Measurements from ENCODE around the gene CEBPE. TPM values are rescaled to one million over a fixed set of nuclear protein-coding genes. Genes with fewer than 3 reads are reported as not detected.

Gene CEBPE
- total RNA-seq, 2 donors from 2014 or later, result not detected

- no peak for ATAC-seq
- 80 to 100% methylated on average over 1 of the region's 1 CpG for WGBS, 2 donors
- intact Hi-C loops (cut with DNase I), result no loop called here
Measured at GRCh38 chr14:23086565-23086964, 32.5 kb downstream of the CEBPE start.

GRCh38 chr14:23085458-23085857 is 33.6 kb downstream of the CEBPE start:
- H3K36me3 ChIP-seq (replicated peaks in 1 of 2; ENCODE audit: insufficient read depth in 1 of 2, low read depth in 2 of 2), result peaks cover 0 to 40% of the 10 kb centered on the region in 2 donors
- 67 to 72% methylated on average over 3 of the region's 3 CpGs for WGBS, 2 donors

More at GRCh38 chr14:23086565-23086964, 32.5 kb downstream of the CEBPE start:
- Histone ChIP-seq H3K4me3 (no peak overlapping the region), H3K36me3 (replicated peaks in 1 of 2; ENCODE audit: insufficient read depth in 1 of 2, low read depth in 2 of 2) (peaks cover 0 to 33% of the 10 kb centered on the region in 2 donors), H3K27me3 (no peaks in the 10 kb centered on the region), H3K27ac (no peak overlapping the region), H3K4me1 (peaks cover 7% of the 10 kb centered on the region), H3K9me3 (no peaks in the 10 kb centered on the region)
- TF ChIP-seq CTCF (IDR thresholded peaks at IDR 0.05) (no peak), POLR2A (IDR thresholded peaks at IDR 0.05) (no peak)
- DNase-seq, result no peak

GRCh38 chr14:23080474-23080873 is 38.6 kb downstream of the CEBPE start:
- 74 to 92% methylated on average over 1 of the region's 1 CpG for WGBS, 2 donors
- intact Hi-C loops (cut with DNase I), result no loop called here
- Histone ChIP-seq H3K4me3 (no peak overlapping the region), H3K9me3 (no peaks in the 10 kb centered on the region), H3K4me1 (no peaks in the 10 kb centered on the region), H3K27ac (no peak overlapping the region), H3K27me3 (no peaks in the 10 kb centered on the region), H3K36me3 (replicated peaks in 1 of 2; ENCODE audit: insufficient read depth in 1 of 2, low read depth in 2 of 2) (peaks cover 11 to 54% of the 10 kb centered on the region in 2 donors)
- ATAC-seq (no peak), DNase-seq (no peak)
- TF ChIP-seq POLR2A (IDR thresholded peaks at IDR 0.05) (no peak), CTCF (IDR thresholded peaks at IDR 0.05) (no peak)

More at GRCh38 chr14:23085458-23085857, 33.6 kb downstream of the CEBPE start:
- Histone ChIP-seq H3K9me3 (no peaks in the 10 kb centered on the region), H3K4me1 (peaks cover 7% of the 10 kb centered on the region), H3K4me3 (no peak overlapping the region), H3K27me3 (no peaks in the 10 kb centered on the region), H3K27ac (no peak overlapping the region)
- intact Hi-C loops (cut with DNase I), result no loop called here
- TF ChIP-seq POLR2A (IDR thresholded peaks at IDR 0.05), result no peak
- ATAC-seq (no peak), DNase-seq (no peak)

GRCh38 chr14:23079716-23080115 is 39.3 kb downstream of the CEBPE start:
- Histone ChIP-seq H3K4me3 (no peak overlapping the region), H3K27me3 (no peaks in the 10 kb centered on the region), H3K36me3 (replicated peaks in 1 of 2; ENCODE audit: insufficient read depth in 1 of 2, low read depth in 2 of 2) (peaks cover 11 to 55% of the 10 kb centered on the region in 2 donors), H3K27ac (no peak overlapping the region), H3K4me1 (no peaks in the 10 kb centered on the region), H3K9me3 (no peaks in the 10 kb centered on the region)
- 83 to 95% methylated on average over 2 of the region's 2 CpGs for WGBS, 2 donors
- no peak for DNase-seq
- intact Hi-C loops (cut with DNase I), result no loop called here
- no peak for TF ChIP-seq POLR2A (IDR thresholded peaks at IDR 0.05)
- no peak for TF ChIP-seq CTCF (IDR thresholded peaks at IDR 0.05)
- no peak for ATAC-seq

- peaks cover 11 to 55% of the 10 kb centered on the region in 2 donors for H3K36me3 ChIP-seq (replicated peaks in 1 of 2; ENCODE audit: insufficient read depth in 1 of 2, low read depth in 2 of 2)
- intact Hi-C loops (cut with DNase I), result no loop called here
- peak overlapping the region in 2 of 4 donors; percentile 16 to 38 for H3K27ac ChIP-seq
- no peaks in the 10 kb centered on the region for H3K4me1 ChIP-seq
- WGBS, 2 donors, result 45 to 49% methylated on average over 2 of the region's 2 CpGs
- H3K4me3 ChIP-seq, result no peak overlapping the region
- DNase-seq, result peak in 2 of 4 donors; percentile 40 to 75
- H3K9me3 ChIP-seq, result no peaks in the 10 kb centered on the region
- TF ChIP-seq POLR2A (IDR thresholded peaks at IDR 0.05) (no peak), CTCF (IDR thresholded peaks at IDR 0.05) (no peak)
- ATAC-seq, result peak; percentile 45
- H3K27me3 ChIP-seq, result no peaks in the 10 kb centered on the region
Measured at GRCh38 chr14:23078692-23079116, 40.4 kb downstream of the CEBPE start.

Measured in body of pancreas (tissue), 4 donors.